Vagina (tissue), 2 donors: ENCODE measurements around the gene RSAD2.

Experiments used
- POLR2AphosphoS5 ChIP-seq, 2 donors: sonication (generic); formaldehyde crosslinking; IDR thresholded peaks; one replicate each; pipeline ENCODE4 v1.9.0; 2017; ENCODE audit warnings: antibody characterized with exemption in 2 of 2, mild to moderate bottlenecking in 2 of 2, low read depth in 1 of 2; ENCODE audit not compliant: insufficient read depth in 1 of 2
- TF ChIP-seq, protein P1 (sequence below), 3 experiments: fragments of 450-650 bp in 2 of 3; fragments of 200-600 bp in 1 of 3; sonication (generic) in 1 of 3; IDR thresholded peaks; one replicate each; pipeline ENCODE4 v1.5.1; 2017 to 2019; ENCODE audit warnings: antibody characterized with exemption in 3 of 3, mild to moderate bottlenecking in 2 of 3, moderate library complexity in 2 of 3

DNA sequence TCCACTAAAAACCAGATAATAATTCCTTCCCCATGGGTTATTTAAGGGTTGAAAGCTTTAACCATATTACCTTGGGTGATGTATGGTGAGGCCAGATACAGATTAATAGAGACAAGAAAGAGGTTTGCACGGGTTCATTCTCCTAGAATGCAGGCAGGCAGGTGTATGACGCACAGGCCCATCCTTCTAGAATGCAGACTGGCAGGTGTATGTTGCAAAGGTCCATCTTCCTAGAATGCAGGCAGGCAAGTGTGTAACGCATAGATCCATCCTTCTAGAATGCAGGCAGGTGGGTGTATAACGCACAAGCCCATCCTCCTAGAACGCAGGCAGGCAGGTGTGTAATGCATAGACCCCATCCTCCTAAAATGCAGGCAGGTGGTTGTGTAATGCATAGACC lies 3.9 kb downstream of the RSAD2 start:
- TF ChIP-seq, protein P1, sequence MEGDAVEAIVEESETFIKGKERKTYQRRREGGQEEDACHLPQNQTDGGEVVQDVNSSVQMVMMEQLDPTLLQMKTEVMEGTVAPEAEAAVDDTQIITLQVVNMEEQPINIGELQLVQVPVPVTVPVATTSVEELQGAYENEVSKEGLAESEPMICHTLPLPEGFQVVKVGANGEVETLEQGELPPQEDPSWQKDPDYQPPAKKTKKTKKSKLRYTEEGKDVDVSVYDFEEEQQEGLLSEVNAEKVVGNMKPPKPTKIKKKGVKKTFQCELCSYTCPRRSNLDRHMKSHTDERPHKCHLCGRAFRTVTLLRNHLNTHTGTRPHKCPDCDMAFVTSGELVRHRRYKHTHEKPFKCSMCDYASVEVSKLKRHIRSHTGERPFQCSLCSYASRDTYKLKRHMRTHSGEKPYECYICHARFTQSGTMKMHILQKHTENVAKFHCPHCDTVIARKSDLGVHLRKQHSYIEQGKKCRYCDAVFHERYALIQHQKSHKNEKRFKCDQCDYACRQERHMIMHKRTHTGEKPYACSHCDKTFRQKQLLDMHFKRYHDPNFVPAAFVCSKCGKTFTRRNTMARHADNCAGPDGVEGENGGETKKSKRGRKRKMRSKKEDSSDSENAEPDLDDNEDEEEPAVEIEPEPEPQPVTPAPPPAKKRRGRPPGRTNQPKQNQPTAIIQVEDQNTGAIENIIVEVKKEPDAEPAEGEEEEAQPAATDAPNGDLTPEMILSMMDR (IDR thresholded peaks at IDR 0.05), result no peak
- no peak for TF ChIP-seq POLR2AphosphoS5 (IDR thresholded peaks at IDR 0.05; ENCODE audit: insufficient read depth in 1 of 2, low read depth in 1 of 2)
